HG02884 (cell line): ENCODE measurements around the gene NACC2.

ENCODE experiments used
- ATAC-seq: cut with Tn5 transposase; IDR thresholded peaks from one replicate; pipeline ENCODE4 v1.9.1; 2021; ENCODE audit warnings: mild to moderate bottlenecking, moderate library complexity; ENCODE audit not compliant: unreplicated experiment

NACC2 gene

GRCh38 chr9:136096505-136097001, 1.5 kb upstream of the NACC2 start:
- no peak for ATAC-seq

- ATAC-seq, result no peak
Measured at GRCh38 chr9:136093995-136094881, 851 bp downstream of the NACC2 start.

- no peak for ATAC-seq
Measured at GRCh38 chr9:136093346-136093986, 1.6 kb downstream of the NACC2 start.

- ATAC-seq, result no peak
Measured at GRCh38 chr9:136092741-136093140, 2.3 kb downstream of the NACC2 start.

GRCh38 chr9:136092353-136092650, 2.8 kb downstream of the NACC2 start:
- no peak for ATAC-seq

GRCh38 chr9:136091582-136092352, 3.3 kb downstream of the NACC2 start:
- ATAC-seq, result no peak

GRCh38 chr9:136090768-136091581, 4.1 kb downstream of the NACC2 start:
- no peak for ATAC-seq

- no peak for ATAC-seq
Measured at GRCh38 chr9:136090056-136090735, 4.9 kb downstream of the NACC2 start.

- ATAC-seq, result no peak
Measured at GRCh38 chr9:136089697-136090045, 5.4 kb downstream of the NACC2 start.

GRCh38 chr9:136088939-136089696, 6.0 kb downstream of the NACC2 start:
- no peak for ATAC-seq

- ATAC-seq, result no peak
Measured at GRCh38 chr9:136088481-136088938, 6.6 kb downstream of the NACC2 start.

GRCh38 chr9:136087741-136088480, 7.2 kb downstream of the NACC2 start:
- ATAC-seq, result no peak

- no peak for ATAC-seq
Measured at GRCh38 chr9:136086951-136087740, 7.9 kb downstream of the NACC2 start.

GRCh38 chr9:136086213-136086881, 8.7 kb downstream of the NACC2 start:
- no peak for ATAC-seq

- no peak for ATAC-seq
Measured at GRCh38 chr9:136085815-136086212, 9.3 kb downstream of the NACC2 start.

- ATAC-seq, result no peak
Measured at GRCh38 chr9:136084063-136084944, 10.8 kb downstream of the NACC2 start.
